Measurements from ENCODE around the gene ABHD12.
"Not testable (repeated sequence)": the region's sequence is repeated elsewhere in the genome, so short reads cannot be mapped to it uniquely, and the experiment has no call there.

The ABHD12 gene

GRCh38 chr20:25390538-25391528 is at the start of gene ABHD12:
Gene ABHD12 (minus strand): TSS chr20:25390835. CDS start chr20:25390703, 132 bp downstream.
- in situ Hi-C loops (cut with HindIII; ENCODE audit: low pct_unique_long_range_greater_than_20kb, low sequenced_read_pairs): no loop called here
- no peak for TF ChIP-seq JUND (IDR thresholded peaks at IDR 0.05; ENCODE audit: low read depth)
- peak; percentile 91 to 98 for DNase-seq (ENCODE audit: low read depth in 1 of 2, low spot score in 1 of 2)

GRCh38 chr20:25439328-25439727 is 48.7 kb upstream of the ABHD12 start:
- no peak for TF ChIP-seq JUND (IDR thresholded peaks at IDR 0.05; ENCODE audit: low read depth)
- DNase-seq (ENCODE audit: low read depth in 1 of 2, low spot score in 1 of 2): no peak
- in situ Hi-C loops (cut with HindIII; ENCODE audit: low pct_unique_long_range_greater_than_20kb, low sequenced_read_pairs): no loop called here

- in situ Hi-C loops (cut with HindIII; ENCODE audit: low pct_unique_long_range_greater_than_20kb, low sequenced_read_pairs): no loop called here
- DNase-seq (ENCODE audit: low read depth in 1 of 2, low spot score in 1 of 2): peak; percentile 9 to 18
- TF ChIP-seq JUND (IDR thresholded peaks at IDR 0.05; ENCODE audit: low read depth): no peak
Measured at GRCh38 chr20:25437153-25437581, 46.5 kb upstream of the ABHD12 start.

GRCh38 chr20:25424536-25424935 is 33.9 kb upstream of the ABHD12 start:
- in situ Hi-C loops (cut with HindIII; ENCODE audit: low pct_unique_long_range_greater_than_20kb, low sequenced_read_pairs): no loop called here
- no peak for TF ChIP-seq JUND (IDR thresholded peaks at IDR 0.05; ENCODE audit: low read depth)
- no peak for DNase-seq (ENCODE audit: low read depth in 1 of 2, low spot score in 1 of 2)

- DNase-seq (ENCODE audit: low read depth in 1 of 2, low spot score in 1 of 2): no peak
- in situ Hi-C loops (cut with HindIII; ENCODE audit: low pct_unique_long_range_greater_than_20kb, low sequenced_read_pairs): no loop called here
- no peak for TF ChIP-seq JUND (IDR thresholded peaks at IDR 0.05; ENCODE audit: low read depth)
Measured at GRCh38 chr20:25422032-25422431, 31.4 kb upstream of the ABHD12 start.

- in situ Hi-C loops (cut with HindIII; ENCODE audit: low pct_unique_long_range_greater_than_20kb, low sequenced_read_pairs): no loop called here
- no peak for TF ChIP-seq JUND (IDR thresholded peaks at IDR 0.05; ENCODE audit: low read depth)
- DNase-seq (ENCODE audit: low read depth in 1 of 2, low spot score in 1 of 2): no peak
Measured at GRCh38 chr20:25421102-25421501, 30.5 kb upstream of the ABHD12 start.

- TF ChIP-seq JUND (IDR thresholded peaks at IDR 0.05; ENCODE audit: low read depth): no peak
- DNase-seq (ENCODE audit: low read depth in 1 of 2, low spot score in 1 of 2): no peak
- in situ Hi-C loops (cut with HindIII; ENCODE audit: low pct_unique_long_range_greater_than_20kb, low sequenced_read_pairs): no loop called here
Measured at GRCh38 chr20:25418776-25419175, 28.1 kb upstream of the ABHD12 start.

- in situ Hi-C loops (cut with HindIII; ENCODE audit: low pct_unique_long_range_greater_than_20kb, low sequenced_read_pairs): no loop called here
- no peak for TF ChIP-seq JUND (IDR thresholded peaks at IDR 0.05; ENCODE audit: low read depth)
- DNase-seq (ENCODE audit: low read depth in 1 of 2, low spot score in 1 of 2): no peak
Measured at GRCh38 chr20:25408890-25409289, 18.3 kb upstream of the ABHD12 start.

GRCh38 chr20:25408170-25408547 is 17.5 kb upstream of the ABHD12 start:
- in situ Hi-C loops (cut with HindIII; ENCODE audit: low pct_unique_long_range_greater_than_20kb, low sequenced_read_pairs): no loop called here
- DNase-seq (ENCODE audit: low read depth in 1 of 2, low spot score in 1 of 2): no peak
- TF ChIP-seq JUND (IDR thresholded peaks at IDR 0.05; ENCODE audit: low read depth): no peak

GRCh38 chr20:25407311-25408169 is 16.9 kb upstream of the ABHD12 start, which contains the start of gene GINS1:
Gene GINS1 (plus strand): TSS chr20:25407673. CDS start chr20:25407821, 148 bp downstream.
- TF ChIP-seq JUND (IDR thresholded peaks at IDR 0.05; ENCODE audit: low read depth): no peak
- in situ Hi-C loops (cut with HindIII; ENCODE audit: low pct_unique_long_range_greater_than_20kb, low sequenced_read_pairs): no loop called here
- DNase-seq (ENCODE audit: low read depth in 1 of 2, low spot score in 1 of 2): peak; percentile 80 to 94

GRCh38 chr20:25402583-25402982 is 11.9 kb upstream of the ABHD12 start:
- in situ Hi-C loops (cut with HindIII; ENCODE audit: low pct_unique_long_range_greater_than_20kb, low sequenced_read_pairs): no loop called here
- TF ChIP-seq JUND (IDR thresholded peaks at IDR 0.05; ENCODE audit: low read depth): no peak
- no peak for DNase-seq (ENCODE audit: low read depth in 1 of 2, low spot score in 1 of 2)

- in situ Hi-C loops (cut with HindIII; ENCODE audit: low pct_unique_long_range_greater_than_20kb, low sequenced_read_pairs): not testable (repeated sequence)
Measured at GRCh38 chr20:25400291-25400732, 9.7 kb upstream of the ABHD12 start.

More at GRCh38 chr20:25400291-25400732, 9.7 kb upstream of the ABHD12 start:
- DNase-seq (ENCODE audit: low read depth in 1 of 2, low spot score in 1 of 2): not testable (repeated sequence)
